GM06990 (cell line): ENCODE data around the gene ARPP21.

ENCODE experiments used
- DNase-seq: peaks from one replicate; pipeline ENCODE4 v3.0.0-alpha.2; 2011; ENCODE audit not compliant: insufficient read length; ENCODE audit errors: extremely low read depth
- H3K27me3 ChIP-seq: replicated peaks from 2 replicates; pipeline ENCODE4 v1.6.0; 2011; ENCODE audit warnings: low read length; ENCODE audit not compliant: control insufficient read depth, insufficient read depth
- H3K36me3 ChIP-seq: 2 replicates; pipeline ENCODE4 v1.5.1; 2011; ENCODE audit warnings: low read length; ENCODE audit not compliant: control insufficient read depth, insufficient read depth
- H3K4me3 ChIP-seq: replicated peaks from 2 replicates; pipeline ENCODE4 v1.5.1; 2011; ENCODE audit warnings: low read depth, mild to moderate bottlenecking, control low read depth, low read length
- CTCF ChIP-seq: IDR thresholded peaks from 2 replicates; pipeline ENCODE4 v1.5.1; 2011; ENCODE audit warnings: low read length, control low read depth, mild to moderate bottlenecking, inconsistent platforms; ENCODE audit not compliant: insufficient read depth, poor library complexity, severe bottlenecking

The ARPP21 gene

GRCh38 chr3:35690271-35690670, 50.9 kb downstream of the ARPP21 start:
- DNase-seq = no peak
- H3K4me3 ChIP-seq = no peak overlapping the region
- no peak for TF ChIP-seq CTCF
- H3K27me3 ChIP-seq = no peaks in the 10 kb centered on the region
- no peaks in the 10 kb centered on the region for H3K36me3 ChIP-seq

DNA sequence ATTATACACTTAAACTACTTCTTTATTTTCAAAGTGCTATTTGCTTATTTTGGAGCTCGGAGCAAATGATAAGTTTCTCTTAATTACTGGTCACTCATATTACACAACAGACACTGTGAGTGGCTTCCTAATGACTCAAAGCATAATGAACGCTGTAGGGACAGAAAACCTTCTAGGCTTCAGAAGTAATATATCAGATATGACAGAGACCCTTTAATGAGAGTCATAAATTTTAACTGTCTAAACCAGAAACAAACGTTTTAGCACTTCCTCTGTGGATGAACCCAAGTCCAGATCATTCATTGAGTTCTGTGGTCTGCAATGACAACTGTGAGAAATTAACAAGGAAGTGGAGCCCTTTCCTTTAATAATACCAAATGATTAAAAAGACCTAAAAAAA, 66.6 kb downstream of the ARPP21 start:
- H3K36me3 ChIP-seq = no peaks in the 10 kb centered on the region
- no peaks in the 10 kb centered on the region for H3K27me3 ChIP-seq
- no peak for DNase-seq
- no peak overlapping the region for H3K4me3 ChIP-seq
- TF ChIP-seq CTCF = no peak

- DNase-seq = no peak
- no peak for TF ChIP-seq CTCF
- H3K4me3 ChIP-seq = no peak overlapping the region
- no peaks in the 10 kb centered on the region for H3K27me3 ChIP-seq
- H3K36me3 ChIP-seq = no peaks in the 10 kb centered on the region
Observed at GRCh38 chr3:35707904-35708303, 68.6 kb downstream of the ARPP21 start.

DNA sequence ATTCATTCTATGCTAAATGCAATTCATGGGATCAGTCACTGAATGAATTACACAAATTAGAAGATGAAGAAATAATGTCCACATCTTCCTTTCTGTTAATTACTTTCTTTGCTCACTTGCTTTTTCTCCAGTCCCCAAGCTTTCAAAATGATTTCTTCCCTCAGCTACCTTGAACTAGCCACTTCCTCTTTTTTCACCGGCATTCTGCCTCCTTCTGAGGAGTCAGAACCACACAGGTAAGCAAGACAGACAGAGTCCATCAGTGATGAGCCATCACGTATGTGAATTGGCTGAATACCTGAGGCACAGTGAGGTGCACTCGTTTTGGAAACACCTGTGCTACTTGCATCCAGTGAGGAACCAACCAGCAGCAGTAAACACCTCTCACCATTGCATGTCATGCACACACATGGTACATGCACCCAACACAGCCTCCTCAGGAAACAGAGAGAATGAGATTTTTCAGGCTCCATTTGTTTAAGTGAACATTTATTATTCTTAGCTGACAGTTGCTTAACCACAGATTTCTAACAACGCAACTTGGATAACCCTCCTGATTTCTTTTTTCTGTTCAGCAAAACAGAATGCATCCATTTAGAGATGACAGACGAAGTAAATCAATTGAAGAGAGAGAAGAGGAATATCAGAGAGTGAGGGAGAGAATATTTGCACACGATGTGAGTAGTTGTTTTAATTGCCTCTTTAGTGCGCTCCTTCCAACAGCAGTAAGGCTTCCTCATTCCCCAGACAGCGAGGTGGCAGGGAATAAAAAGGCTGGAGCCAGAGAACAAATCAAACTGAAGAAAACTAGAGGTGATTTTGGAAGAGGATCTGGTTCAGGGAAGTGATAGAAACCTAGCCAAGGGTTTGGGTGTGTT, 69.3 kb downstream of the ARPP21 start:
- Histone ChIP-seq H3K36me3 (no peaks in the 10 kb centered on the region), H3K27me3 (no peaks in the 10 kb centered on the region), H3K4me3 (no peak overlapping the region)
- no peak for TF ChIP-seq CTCF
- no peak for DNase-seq

DNA sequence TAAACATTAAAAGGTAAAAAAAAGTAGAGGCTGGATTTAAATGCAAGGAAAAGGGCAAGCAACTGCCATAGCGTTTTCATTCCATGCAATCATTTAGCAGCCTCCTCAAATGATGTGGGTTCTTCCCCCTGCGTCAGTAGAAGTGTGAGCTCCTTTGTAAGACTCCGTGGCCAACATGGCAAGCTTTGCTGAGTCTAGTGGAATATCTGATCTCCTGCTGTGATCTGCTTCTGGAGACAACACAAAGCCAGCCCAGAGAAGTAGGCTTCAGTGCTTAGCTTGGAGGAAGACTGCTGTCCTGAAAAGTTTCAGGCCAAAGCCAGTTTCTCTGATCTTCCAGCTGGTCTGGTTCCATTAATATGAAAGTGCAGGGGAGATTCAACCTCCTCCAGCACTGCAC, 70.4 kb downstream of the ARPP21 start:
- Histone ChIP-seq H3K4me3 (no peak overlapping the region), H3K27me3 (no peaks in the 10 kb centered on the region), H3K36me3 (no peaks in the 10 kb centered on the region)
- TF ChIP-seq CTCF = no peak
- no peak for DNase-seq

DNA sequence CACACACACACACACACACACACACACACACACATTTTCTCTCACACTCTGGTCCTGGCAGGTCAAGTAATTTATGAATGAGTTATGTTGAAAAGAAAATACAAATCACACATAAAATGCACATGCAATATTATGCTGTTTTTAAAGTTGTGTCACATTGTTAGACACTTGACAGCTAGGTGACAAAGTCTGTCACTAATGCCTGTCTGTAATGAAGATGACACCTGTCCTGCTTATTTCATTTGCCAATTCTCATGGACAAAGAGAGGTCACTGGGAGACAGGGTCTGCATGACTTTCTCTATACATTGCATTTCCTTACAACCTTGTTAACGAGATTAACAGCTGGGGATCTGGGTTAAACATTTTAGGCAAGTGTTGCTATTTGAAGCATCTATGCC, 71.2 kb downstream of the ARPP21 start:
- no peak for TF ChIP-seq CTCF
- H3K36me3 ChIP-seq = no peaks in the 10 kb centered on the region
- no peak for DNase-seq

More for the DNA sequence above, 71.2 kb downstream of the ARPP21 start:
- no peaks in the 10 kb centered on the region for H3K27me3 ChIP-seq
- H3K4me3 ChIP-seq = no peak overlapping the region
